H1 (cell line): ENCODE data around the gene TMEM232. TPM values are rescaled to one million over a fixed set of nuclear protein-coding genes. Genes with fewer than 3 reads are reported as not detected.

Source experiments
- CTCF ChIA-PET: fragments of 300-600 bp; sonication (Branson Sonifier 250); formaldehyde crosslinking; loops from one replicate; lab custom pipeline; 2021; ENCODE audit not compliant: partially characterized antibody; lab: Charles Lee
- POLR2A ChIA-PET: fragments of 300-600 bp; sonication (Branson Sonifier 250); formaldehyde crosslinking; loops from one replicate; lab custom pipeline; 2021; ENCODE audit warnings: inconsistent platforms; ENCODE audit not compliant: partially characterized antibody; lab: Charles Lee
- DNase-seq, 2 experiments: peaks; one replicate each; pipeline versions ENCODE4 v3.0.0 to v3.0.0-alpha.2; 2010 to 2022; ENCODE audit warnings: low spot score in 2 of 2, low read depth in 1 of 2, mixed read lengths in 1 of 2
- FAIRE-seq: peaks from 2 replicates; lab custom pipeline; 2011; peaks lifted over from hg19 to GRCh38; lab: Jason Lieb, UNC
- H2AFZ ChIP-seq: 2 replicates; pipeline ENCODE4 v1.8.1; 2012; ENCODE audit warnings: low read length, inconsistent platforms
- H2AK5ac ChIP-seq: 2 replicates; pipeline ENCODE4 v1.6.1; 2013; ENCODE audit warnings: low read depth, low read length
- H2BK120ac ChIP-seq: replicated peaks from 2 replicates; pipeline ENCODE3; 2013; ENCODE audit warnings: low read depth, low read length, inconsistent platforms
- H2BK12ac ChIP-seq: 2 replicates; pipeline ENCODE4 v1.6.1; 2013; ENCODE audit warnings: low read depth, low read length
- H2BK15ac ChIP-seq: 2 replicates; pipeline ENCODE4 v1.6.1; 2013; ENCODE audit warnings: low read length
- H2BK20ac ChIP-seq: 2 replicates; pipeline ENCODE4 v1.6.1; 2013; ENCODE audit warnings: low read length
- H2BK5ac ChIP-seq: 2 replicates; pipeline ENCODE4 v1.6.1; 2013; ENCODE audit warnings: low read depth, low read length
- H3K14ac ChIP-seq: 2 replicates; pipeline ENCODE4 v1.6.1; 2013; ENCODE audit warnings: inconsistent platforms; ENCODE audit not compliant: insufficient read length
- H3K18ac ChIP-seq: 2 replicates; pipeline ENCODE4 v1.6.1; 2013; ENCODE audit warnings: low read length; ENCODE audit errors: extremely low read depth
- H3K23ac ChIP-seq: 2 replicates; pipeline ENCODE4 v1.6.1; 2013; ENCODE audit warnings: inconsistent platforms; ENCODE audit not compliant: insufficient read length
- H3K23me2 ChIP-seq: 2 replicates; pipeline ENCODE4 v1.6.1; 2013; ENCODE audit warnings: low read depth, low read length
- H3K27ac ChIP-seq: 2 replicates; pipeline ENCODE4 v1.6.1; 2011; ENCODE audit warnings: low read depth, low read length, inconsistent platforms
- H3K27me3 ChIP-seq, 4 experiments: replicated peaks in 1 of 4; 1 replicate in 1 of 4; 2 replicates in 3 of 4; pipeline versions ENCODE4 v1.6.1 to v1.8.1; 2011 to 2013; ENCODE audit warnings: low read length in 3 of 4, mild to moderate bottlenecking in 3 of 4, inconsistent platforms in 2 of 4, mixed read lengths in 2 of 4, moderate library complexity in 1 of 4; ENCODE audit not compliant: control insufficient read depth in 3 of 4, insufficient read depth in 3 of 4; ENCODE audit errors: extremely low read depth in 1 of 4
- H3K36me3 ChIP-seq, 4 experiments: 2 replicates each; pipeline versions ENCODE4 v1.6.1 to v1.8.1; 2011 to 2013; ENCODE audit warnings: mild to moderate bottlenecking in 4 of 4, low read length in 3 of 4, moderate library complexity in 2 of 4, control low read depth in 1 of 4, inconsistent platforms in 1 of 4; ENCODE audit not compliant: insufficient read depth in 4 of 4, control insufficient read depth in 2 of 4
- H3K4ac ChIP-seq: replicated peaks from 2 replicates; pipeline ENCODE3; 2013; ENCODE audit warnings: low read length, low read depth, mixed read lengths, inconsistent platforms; ENCODE audit not compliant: insufficient read length
- H3K4me1 ChIP-seq, 4 experiments: replicated peaks in 1 of 4; 1 replicate in 1 of 4; 2 replicates in 3 of 4; pipeline versions ENCODE4 v1.6.1 to v1.8.1; 2011 to 2013; ENCODE audit warnings: low read length in 3 of 4, inconsistent platforms in 2 of 4, mixed read lengths in 1 of 4; ENCODE audit not compliant: insufficient read depth in 4 of 4, control insufficient read depth in 3 of 4
- H3K4me2 ChIP-seq, 2 experiments: 2 replicates each; pipeline versions ENCODE4 v1.6.1 to v1.8.1; 2011 to 2013; ENCODE audit warnings: low read depth in 2 of 2, low read length in 2 of 2, control low read depth in 1 of 2, inconsistent platforms in 1 of 2, mild to moderate bottlenecking in 1 of 2; ENCODE audit not compliant: insufficient read depth in 1 of 2
- H3K4me3 ChIP-seq, 4 experiments: fragments of 200-600, 300-600 bp in 1 of 4; sonication (generic), shearing (Covaris generic), sonication (Bioruptor Twin) in 1 of 4; 2 replicates each; pipeline versions ENCODE4 v1.5.1 to v1.8.1; 2011 to 2016; ENCODE audit warnings: low read length in 4 of 4, low read depth in 3 of 4, control low read depth in 2 of 4, inconsistent platforms in 2 of 4, mild to moderate bottlenecking in 2 of 4, mixed read lengths in 1 of 4, moderate library complexity in 1 of 4; ENCODE audit not compliant: insufficient read depth in 2 of 4; ENCODE audit errors: extremely low read depth in 1 of 4
- H3K56ac ChIP-seq: replicated peaks from 2 replicates; pipeline ENCODE3; 2013; ENCODE audit warnings: low read depth, mild to moderate bottlenecking, mixed read lengths, low read length, inconsistent platforms; ENCODE audit not compliant: insufficient read length
- H3K79me1 ChIP-seq: 2 replicates; pipeline ENCODE4 v1.6.1; 2013; ENCODE audit warnings: low read depth, low read length, control low read depth
- H3K79me2 ChIP-seq, 2 experiments: 2 replicates each; pipeline versions ENCODE4 v1.6.1 to v1.8.1; 2012 to 2013; ENCODE audit warnings: low read length in 2 of 2, mild to moderate bottlenecking in 2 of 2, inconsistent platforms in 1 of 2; ENCODE audit not compliant: insufficient read depth in 2 of 2, control insufficient read depth in 1 of 2
- H3K9ac ChIP-seq, 4 experiments: replicated peaks in 1 of 4; 1 replicate in 1 of 4; 2 replicates in 3 of 4; pipeline versions ENCODE4 v1.6.1 to v1.8.1; 2011 to 2013; ENCODE audit warnings: low read depth in 3 of 4, low read length in 3 of 4, control low read depth in 2 of 4, mild to moderate bottlenecking in 2 of 4, moderate library complexity in 2 of 4, inconsistent platforms in 1 of 4; ENCODE audit errors: extremely low read depth in 1 of 4
- H3K9me3 ChIP-seq, 2 experiments: 2 replicates each; pipeline versions ENCODE4 v1.6.1 to v1.8.1; 2012 to 2013; ENCODE audit warnings: mild to moderate bottlenecking in 2 of 2, moderate library complexity in 2 of 2, control low read depth in 1 of 2, inconsistent platforms in 1 of 2, low read depth in 1 of 2, low read length in 1 of 2, mixed read lengths in 1 of 2; ENCODE audit not compliant: insufficient read depth in 2 of 2
- H4K20me1 ChIP-seq, 2 experiments: replicated peaks in 1 of 2; 2 replicates each; pipeline versions ENCODE3 to v1.8.1; 2011 to 2013; ENCODE audit warnings: inconsistent platforms in 2 of 2, low read length in 2 of 2, mild to moderate bottlenecking in 1 of 2; ENCODE audit not compliant: insufficient read depth in 2 of 2, control insufficient read depth in 1 of 2
- H4K5ac ChIP-seq: 2 replicates; pipeline ENCODE4 v1.6.1; 2013; ENCODE audit warnings: low read length, low read depth, mixed read lengths, inconsistent platforms; ENCODE audit not compliant: insufficient read length
- H4K8ac ChIP-seq: 2 replicates; pipeline ENCODE4 v1.8.0; 2013; ENCODE audit warnings: mild to moderate bottlenecking, moderate library complexity, low read length, inconsistent platforms; ENCODE audit not compliant: insufficient read depth; ENCODE audit errors: extremely low read depth
- H4K91ac ChIP-seq: replicated peaks from 2 replicates; pipeline ENCODE3; 2013; ENCODE audit warnings: low read length, mixed read lengths, inconsistent platforms; ENCODE audit not compliant: insufficient read length
- BRCA1 ChIP-seq: IDR thresholded peaks from 2 replicates; pipeline ENCODE4 v1.6.1; 2012; ENCODE audit warnings: low read depth, low read length, improper control_type of control experiment
- CEBPB ChIP-seq: IDR thresholded peaks from 2 replicates; pipeline ENCODE4 v1.6.1; 2012; ENCODE audit warnings: low read depth, low read length
- CHD1 ChIP-seq: IDR thresholded peaks from 2 replicates; pipeline ENCODE4 v1.6.1; 2012; ENCODE audit warnings: low read depth, low read length, improper control_type of control experiment
- EZH2 ChIP-seq: fragments of 200-600 bp; sonication (generic); IDR thresholded peaks from 2 replicates; pipeline ENCODE4 v1.7.1; 2012; ENCODE audit warnings: low read depth, mild to moderate bottlenecking, moderate library complexity, low read length, inconsistent platforms; ENCODE audit not compliant: severe bottlenecking
- FOSL1 ChIP-seq: IDR thresholded peaks from 2 replicates; pipeline ENCODE4 v1.6.1; 2011; ENCODE audit warnings: mild to moderate bottlenecking, low read depth, low read length, moderate library complexity; ENCODE audit not compliant: insufficient read depth
- MAFK ChIP-seq: IDR thresholded peaks from 2 replicates; pipeline ENCODE4 v1.6.1; 2012; ENCODE audit warnings: low read depth, mild to moderate bottlenecking, improper control_type of control experiment, low read length
- MAX ChIP-seq: IDR thresholded peaks from 2 replicates; pipeline ENCODE4 v1.6.1; 2012; ENCODE audit warnings: inconsistent platforms
- POLR2AphosphoS5 ChIP-seq: IDR thresholded peaks from 2 replicates; pipeline ENCODE4 v1.6.1; 2011; ENCODE audit warnings: low read depth, low read length
- RAD21 ChIP-seq, 2 experiments: IDR thresholded peaks in 1 of 2; conservative IDR thresholded peaks in 1 of 2; 2 replicates each; pipeline ENCODE4 v1.6.1; 2011; ENCODE audit warnings: low read depth in 2 of 2, low read length in 2 of 2, improper control_type of control experiment in 1 of 2, inconsistent platforms in 1 of 2, mild to moderate bottlenecking in 1 of 2, moderate library complexity in 1 of 2
- SAP30 ChIP-seq: fragments of 300-600 bp; sonication (generic); IDR thresholded peaks from 2 replicates; pipeline ENCODE4 v1.7.1; 2012; ENCODE audit warnings: low read length, moderate library complexity, mild to moderate bottlenecking, inconsistent platforms; ENCODE audit not compliant: insufficient read depth, insufficient replicate concordance
- SIX5 ChIP-seq: IDR thresholded peaks from 2 replicates; pipeline ENCODE4 v1.6.1; 2011; ENCODE audit warnings: mild to moderate bottlenecking, low read depth, low read length
- SRF ChIP-seq: IDR thresholded peaks from 2 replicates; pipeline ENCODE4 v1.6.1; 2011; ENCODE audit warnings: mild to moderate bottlenecking, low read depth, low read length, moderate library complexity
- SUZ12 ChIP-seq: fragments of 200-600 bp; sonication (generic); IDR thresholded peaks from 2 replicates; pipeline ENCODE4 v1.6.1; 2012; ENCODE audit warnings: mild to moderate bottlenecking, inconsistent platforms, low read length, moderate library complexity, mixed read lengths
- TCF12 ChIP-seq: IDR thresholded peaks from 2 replicates; pipeline ENCODE4 v1.6.1; 2011; ENCODE audit warnings: low read depth, mild to moderate bottlenecking, low read length
- ZNF274 ChIP-seq: IDR thresholded peaks from 2 replicates; pipeline ENCODE4 v1.7.0; 2012; ENCODE audit warnings: low read length, borderline replicate concordance; ENCODE audit errors: extremely low read depth
- WGBS, 2 experiments: shearing (Covaris generic) in 1 of 2; methylation state at CpG; one replicate each; pipeline versions ENCODE4 v1.1.6 to v1.1.7; 2013 to 2015; ENCODE audit warnings: low lambda C conversion rate in 2 of 2, mixed read lengths in 2 of 2, inconsistent platforms in 1 of 2, low coverage in 1 of 2, missing lambda C conversion rate in 1 of 2; ENCODE audit not compliant: insufficient replicate concordance in 2 of 2, insufficient coverage in 1 of 2, insufficient read length in 1 of 2; ENCODE audit errors: extremely low coverage in 1 of 2, missing lambda C conversion rate in 1 of 2; 5-methylcytosine and 5-hydroxymethylcytosine counted together
- polyA plus RNA-seq, 7 experiments: library from polyadenylated mRNA; depleted of rRNA in 3 of 7; stranded (reverse) in 5 of 7; unstranded in 2 of 7; fragments of >200 nt in 5 of 7; fragments of 200-250 nt in 2 of 7; gene quantifications; 1 replicate in 5 of 7; 2 replicates in 1 of 7; 4 replicates in 1 of 7; pipeline versions ENCODE4 v1.2.1 to v1.2.3, GENCODE V29; 2011 to 2013; ENCODE audit warnings: missing spikeins in 2 of 7, mixed read lengths in 2 of 7
- total RNA-seq: library from RNA; stranded (reverse); fragmentation: NEBNext Ultra II Directional; extraction: Animal tissue kit (Norgen Biotek cat#: 25700); gene quantifications from 2 replicates; pipeline ENCODE4 v1.2.1, GENCODE V29; 2021

TMEM232 gene
- total and polyA plus RNA-seq, 2 of the 8 experiments (the other 6 are each of a cell fraction or from before 2014, with no cell fraction given), result 0.38 to 1.3 TPM

- Histone ChIP-seq H2BK120ac (no peak overlapping the region), H3K23ac (no peak overlapping the region), H3K4me2 (no peak overlapping the region), H3K9ac (no peak overlapping the region), H2AK5ac (no peak overlapping the region), H3K4me1 (no peaks in the 10 kb centered on the region), H3K27ac (no peak overlapping the region), H4K5ac (no peak overlapping the region), H4K91ac (no peak overlapping the region), H3K18ac (no peak overlapping the region), H3K56ac (no peak overlapping the region), H2AFZ (no peak overlapping the region), H3K79me2 (no peaks in the 10 kb centered on the region), H3K14ac (no peak overlapping the region), H2BK12ac (no peak overlapping the region), H3K27me3 (no peaks in the 10 kb centered on the region), H3K4me3 (no peak overlapping the region), H3K4ac (no peak overlapping the region), H3K79me1 (no peaks in the 10 kb centered on the region), H4K8ac (no peak overlapping the region), H4K20me1 (no peaks in the 10 kb centered on the region), H2BK5ac (no peak overlapping the region), H2BK15ac (no peak overlapping the region), H2BK20ac (no peak overlapping the region), H3K36me3 (peaks cover 0 to 21% (median 3%) of the 10 kb centered on the region in 4 experiments; a peak in 5 of 8 replicates), H3K9me3 (no peaks in the 10 kb centered on the region), H3K23me2 (no peaks in the 10 kb centered on the region; the same call in 1 of the 2 replicates)
- no peak for FAIRE-seq
- ChIA-PET POLR2A (no interaction called here), CTCF (interaction anchor here (1.3 kb wide), 1 partner anchor 106 kb away, joined by 3 read pairs; no protein-coding TSS in a partner anchor)
- WGBS, 2 experiments, result 82% methylated on average over 1 of the region's 1 CpG; no CpG with 5 or more reads in 1 of the 2 experiments
- DNase-seq, result no peak
- TF ChIP-seq EZH2 (no peak), MAFK (no peak), TCF12 (no peak), SIX5 (no peak), SUZ12 (no peak), SAP30 (no peak), BRCA1 (no peak), SRF (no peak), CHD1 (no peak), MAX (no peak), POLR2AphosphoS5 (no peak), RAD21 (IDR thresholded peaks at IDR 0.05 in 1 of 2, conservative IDR thresholded peaks at IDR 0.05 in 1 of 2; ENCODE audit: low read depth in 2 of 2, low read length in 2 of 2) (no peak), CEBPB (no peak), FOSL1 (no peak), ZNF274 (no peak)
These were observed 33.7 kb upstream of the TMEM232 start for GRCh38 chr5:110760158-110760557.
